HepG2 (cell line): ENCODE data around the gene VPS13D. TPM values are rescaled to one million over a fixed set of nuclear protein-coding genes. Genes with fewer than 3 reads are reported as not detected.

Experiments
- ATAC-seq: fragments of 200-7000 bp; cut with Tn5 transposase; 3 replicates; pipeline ENCODE4 v1.9.1; 2020; ENCODE audit warnings: mild to moderate bottlenecking, moderate library complexity
- BruUV-seq: library from RNA; stranded (reverse); fragments of 400-500 nt; replicated peaks from 2 replicates; lab custom pipeline; 2021; lab: Mats Ljungman, UMichigan
- CTCF ChIA-PET: fragments of 300-600 bp; formaldehyde crosslinking; extraction: SDS; loops from one replicate; lab custom pipeline; 2021; ENCODE audit warnings: low total read pairs, inconsistent platforms, low intra/inter-chr PET ratio; lab: Yijun Ruan, JAX
- POLR2A ChIA-PET: fragments of 350-600 bp; sonication (Branson Sonifier 250); formaldehyde crosslinking; loops from one replicate; lab custom pipeline; 2020; ENCODE audit warnings: antibody characterized with exemption, inconsistent platforms; lab: Yijun Ruan, JAX
- DNase-seq: peaks from one replicate; pipeline ENCODE4 v3.0.0-alpha.2; 2015; ENCODE audit warnings: low spot score
- FAIRE-seq: peaks from 3 replicates; lab custom pipeline; 2011; peaks lifted over from hg19 to GRCh38; lab: Jason Lieb, UNC
- H2AFZ ChIP-seq: one replicate; pipeline ENCODE4 v1.6.1; 2011; ENCODE audit warnings: low read length, inconsistent platforms
- H3K27ac ChIP-seq: fragments of 300-600 bp; 3 replicates; pipeline ENCODE4 v1.8.0; 2011; ENCODE audit warnings: mixed run types, mild to moderate bottlenecking, mixed read lengths, low read length, inconsistent platforms; ENCODE audit not compliant: insufficient read depth; ENCODE audit errors: extremely low read length
- H3K27me3 ChIP-seq, 2 experiments: fragments of 200-600 bp in 1 of 2; 2 replicates in 1 of 2; 3 replicates in 1 of 2; pipeline versions ENCODE4 v1.6.0 to v1.8.0; 2011; ENCODE audit warnings: low read length in 2 of 2, mild to moderate bottlenecking in 2 of 2, moderate library complexity in 2 of 2, inconsistent platforms in 1 of 2; ENCODE audit not compliant: insufficient read depth in 2 of 2, control insufficient read depth in 1 of 2
- H3K36me3 ChIP-seq, 2 experiments: fragments of 200-600 bp in 1 of 2; replicated peaks in 1 of 2; 2 replicates in 1 of 2; 3 replicates in 1 of 2; pipeline versions ENCODE4 v1.5.1 to v1.8.0; 2011; ENCODE audit warnings: low read length in 2 of 2, inconsistent platforms in 1 of 2; ENCODE audit not compliant: insufficient read depth in 2 of 2, control insufficient read depth in 1 of 2
- H3K4me1 ChIP-seq: 2 replicates; pipeline ENCODE4 v1.5.1; 2012; ENCODE audit warnings: low read length, inconsistent platforms; ENCODE audit not compliant: insufficient read depth
- H3K4me2 ChIP-seq: 2 replicates; pipeline ENCODE4 v1.6.0; 2011; ENCODE audit warnings: low read depth, low read length, inconsistent platforms
- H3K4me3 ChIP-seq, 3 experiments: fragments of 200-600 bp in 1 of 3; sonication (generic), shearing (Covaris generic) in 1 of 3; replicated peaks in 1 of 3; 2 replicates each; pipeline ENCODE4 v1.5.1; 2011 to 2016; ENCODE audit warnings: low read length in 3 of 3, inconsistent platforms in 2 of 3, low read depth in 2 of 3, mild to moderate bottlenecking in 2 of 3, control low read depth in 1 of 3, mixed read lengths in 1 of 3; ENCODE audit not compliant: insufficient read depth in 1 of 3
- H3K79me2 ChIP-seq: one replicate; pipeline ENCODE4 v1.6.1; 2011; ENCODE audit warnings: low read length, inconsistent platforms; ENCODE audit not compliant: insufficient read depth
- H3K9ac ChIP-seq: 2 replicates; pipeline ENCODE4 v1.6.0; 2011; ENCODE audit warnings: mild to moderate bottlenecking, low read depth, low read length, inconsistent platforms; ENCODE audit not compliant: insufficient read depth
- H3K9me3 ChIP-seq: 2 replicates; pipeline ENCODE4 v1.5.1; 2012; ENCODE audit warnings: mild to moderate bottlenecking, low read length
- H4K20me1 ChIP-seq: 2 replicates; pipeline ENCODE4 v1.6.0; 2011; ENCODE audit warnings: inconsistent platforms, mild to moderate bottlenecking, low read length, moderate library complexity; ENCODE audit not compliant: insufficient read depth
- AKNA ChIP-seq: sonication (generic); formaldehyde crosslinking; IDR thresholded peaks from 2 replicates; pipeline ENCODE4 v1.4.0; 2020; ENCODE audit warnings: missing genetic modification reagents, borderline replicate concordance
- IKZF1 ChIP-seq: fragments of 450-650 bp; IDR thresholded peaks from 2 replicates; pipeline ENCODE4 v1.7.1; 2016
- MATR3 ChIP-seq: sonication (generic); formaldehyde crosslinking; IDR thresholded peaks from 2 replicates; pipeline ENCODE4 v1.4.0; 2020; ENCODE audit warnings: missing genetic modification reagents
- TARDBP ChIP-seq: sonication (generic); formaldehyde crosslinking; IDR thresholded peaks from 2 replicates; pipeline ENCODE4 v1.8.0; 2022; ENCODE audit warnings: mild to moderate bottlenecking, missing genetic modification reagents
- THYN1 ChIP-seq: sonication (generic); formaldehyde crosslinking; IDR thresholded peaks from 2 replicates; pipeline ENCODE4 v1.8.1; 2023; ENCODE audit warnings: low read depth, mild to moderate bottlenecking, moderate library complexity, missing genetic modification reagents, borderline replicate concordance
- U2AF1 ChIP-seq: fragments of 200-400 bp; formaldehyde crosslinking; optimal IDR thresholded peaks from 2 replicates; pipeline ENCODE3; 2017; ENCODE audit warnings: mild to moderate bottlenecking, low read depth, low read length
- ZNF574 ChIP-seq: sonication (generic); formaldehyde crosslinking; IDR thresholded peaks from 2 replicates; pipeline ENCODE4 v1.4.0; 2020; ENCODE audit warnings: missing genetic modification reagents
- ZNF746 ChIP-seq: sonication (generic); formaldehyde crosslinking; IDR thresholded peaks from 2 replicates; pipeline ENCODE4 v1.8.0; 2022; ENCODE audit warnings: mild to moderate bottlenecking, missing genetic modification reagents
- ZNF790 ChIP-seq: sonication (generic); formaldehyde crosslinking; IDR thresholded peaks from 2 replicates; pipeline ENCODE4 v1.8.0; 2022; ENCODE audit warnings: missing genetic modification reagents, mild to moderate bottlenecking, borderline replicate concordance
- WGBS: methylation state at CpG from one replicate; pipeline ENCODE4 v1.1.6; 2017; ENCODE audit warnings: low lambda C conversion rate; 5-methylcytosine and 5-hydroxymethylcytosine counted together
- in situ Hi-C: cut with HindIII; loops from 2 replicates; pipeline ENCODE4 v1.10.0; 2017; ENCODE audit warnings: low pct_unique_long_range_greater_than_20kb; ENCODE audit not compliant: extremely low pct_ligation_motif_present
- intact Hi-C: fragments of 100-400 bp; cut with micrococcal nuclease; formaldehyde crosslinking; loops from one replicate; pipeline ENCODE4 v1.10.0; 2022; ENCODE audit not compliant: unreplicated experiment
- polyA plus RNA-seq, 8 experiments: library from polyadenylated mRNA; depleted of rRNA in 3 of 8; stranded (reverse) in 7 of 8; unstranded in 1 of 8; fragments of >200 nt; fragmentation: Illumina TruSeq in 4 of 8; extraction: Trizol in 4 of 8; gene quantifications; 2 replicates each; pipeline versions ENCODE4 v1.2.1 to v1.2.3, GENCODE V29; 2011 to 2016; ENCODE audit warnings: low read depth in 4 of 8, missing spikeins in 1 of 8, mixed read lengths in 1 of 8; ENCODE audit not compliant: insufficient read depth in 1 of 8
- total RNA-seq, 5 experiments: library from RNA; depleted of rRNA; stranded (reverse); fragments of >200 nt; fragmentation: Illumina TruSeq; extraction: Trizol; gene quantifications; 2 replicates each; pipeline ENCODE4 v1.2.3, GENCODE V29; 2016; ENCODE audit warnings: low read depth in 1 of 5
- TF ChIP-seq, protein P1 (sequence below): IDR thresholded peaks from 2 replicates; pipeline ENCODE4 v1.6.1; 2016; ENCODE audit warnings: low read depth, borderline replicate concordance

VPS13D gene
- total and polyA plus RNA-seq, 2 of the 13 experiments (the other 11 are each of a cell fraction or from before 2014, with no cell fraction given), result 8.6 to 13.9 TPM

- H3K4me1 ChIP-seq, result peaks cover 67% of the 10 kb centered on the region
- no peak overlapping the region for H3K4me3 ChIP-seq
- no peak overlapping the region for H3K9ac ChIP-seq
- peaks cover 0 to 8% of the 10 kb centered on the region in 2 experiments; a peak in 1 of 5 replicates for H3K27me3 ChIP-seq
- H3K4me2 ChIP-seq, result no peak overlapping the region
- H3K36me3 ChIP-seq, result no peaks in the 10 kb centered on the region
- no peaks in the 10 kb centered on the region for H3K79me2 ChIP-seq
- ChIA-PET POLR2A (no interaction called here), CTCF (no interaction called here)
- DNase-seq, result no peak
- BruUV-seq, result no TSS peak
- WGBS, result 90% methylated on average over 1 of the region's 1 CpG
- intact Hi-C loops (no loop called here), in situ Hi-C loops (no loop called here)
- TF ChIP-seq ZNF574 (CRISPR knock-in tag) (no peak), IKZF1 (no peak), U2AF1 (no peak), ZNF746 (CRISPR knock-in tag) (no peak), MATR3 (CRISPR knock-in tag) (no peak)
- H2AFZ ChIP-seq, result no peak overlapping the region
- no peak for FAIRE-seq
- H4K20me1 ChIP-seq, result no peaks in the 10 kb centered on the region
- H3K27ac ChIP-seq, result no peak overlapping the region
- ATAC-seq, result no peak
- H3K9me3 ChIP-seq, result no peaks in the 10 kb centered on the region
Observed at GRCh38 chr1:12536023-12536639, 306.3 kb downstream of the VPS13D start.

DNA sequence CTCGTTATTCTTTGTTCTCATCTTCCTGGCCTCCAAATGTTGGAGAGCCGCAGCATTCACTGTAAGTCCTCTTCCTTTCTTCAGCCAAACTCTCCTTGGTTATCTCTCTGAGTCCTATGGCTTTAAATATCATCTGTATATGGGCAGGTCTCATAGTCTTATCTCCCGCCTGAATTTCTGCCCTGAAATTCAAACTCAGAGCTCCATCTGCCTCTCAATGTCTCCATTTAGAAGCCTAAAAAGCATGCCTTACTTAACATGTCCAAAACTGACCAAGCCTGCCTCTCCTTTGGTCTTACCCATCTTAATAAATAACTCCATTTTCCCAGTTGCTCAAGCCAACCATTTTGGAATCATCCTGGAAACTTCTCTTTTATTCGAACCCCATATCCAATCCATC, 307.5 kb downstream of the VPS13D start:
- no peaks in the 10 kb centered on the region for H3K79me2 ChIP-seq
- peaks cover 67% of the 10 kb centered on the region for H3K4me1 ChIP-seq
- no peak overlapping the region for H3K4me3 ChIP-seq
- no peak overlapping the region for H3K4me2 ChIP-seq
- BruUV-seq, result no TSS peak
- no peak overlapping the region for H2AFZ ChIP-seq
- no peaks in the 10 kb centered on the region for H4K20me1 ChIP-seq
- H3K27ac ChIP-seq, result no peak overlapping the region
- FAIRE-seq (no peak), DNase-seq (no peak), ATAC-seq (no peak)
- peaks cover 0 to 14% of the 10 kb centered on the region in 2 experiments; a peak in 1 of 5 replicates for H3K27me3 ChIP-seq
- in situ Hi-C loops (no loop called here), intact Hi-C loops (no loop called here)
- ChIA-PET POLR2A (interaction anchor here (0.7 to 6.3 kb wide), 5 partner anchors 9 to 79 kb away, joined by 3 to 50 read pairs (median 4); no protein-coding TSS in a partner anchor), CTCF (no interaction called here)
- no peaks in the 10 kb centered on the region for H3K36me3 ChIP-seq
- WGBS, result 94% methylated on average over 4 of the region's 4 CpGs
- no peak overlapping the region for H3K9ac ChIP-seq
- H3K9me3 ChIP-seq, result no peaks in the 10 kb centered on the region
- no peak for TF ChIP-seq ZNF790 (CRISPR knock-in tag)
- no peak for TF ChIP-seq TARDBP (CRISPR knock-in tag)
- TF ChIP-seq THYN1 (CRISPR knock-in tag), result no peak
- no peak for TF ChIP-seq AKNA (CRISPR knock-in tag)
- TF ChIP-seq, protein P1, sequence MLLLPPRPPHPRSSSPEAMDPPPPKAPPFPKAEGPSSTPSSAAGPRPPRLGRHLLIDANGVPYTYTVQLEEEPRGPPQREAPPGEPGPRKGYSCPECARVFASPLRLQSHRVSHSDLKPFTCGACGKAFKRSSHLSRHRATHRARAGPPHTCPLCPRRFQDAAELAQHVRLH (CRISPR knock-in tag), result no peak
